K562 (cell line): ENCODE measurements around the gene ZNF319.

Source experiments
- ATF2 ChIP-seq: sonication (generic); formaldehyde crosslinking; IDR thresholded peaks from 2 replicates; pipeline ENCODE4 v1.8.1; 2022; ENCODE audit warnings: missing genetic modification reagents
- SREBF2 ChIP-seq: sonication (generic); formaldehyde crosslinking; IDR thresholded peaks from 2 replicates; pipeline ENCODE4 v1.4.0; 2020; ENCODE audit warnings: mild to moderate bottlenecking, missing genetic modification reagents

GRCh38 chr16:57956270-57956808 is 44.1 kb downstream of the ZNF319 start:
- TF ChIP-seq SREBF2 (CRISPR knock-in tag) (no peak), ATF2 (no peak)
